ENCODE measurements around the gene ANO1. TPM values are rescaled to one million over a fixed set of nuclear protein-coding genes. Genes with fewer than 3 reads are reported as not detected.

ANO1 gene
- total RNA-seq, 1 experiment from 2014 or later: 10.9 TPM

GRCh38 chr11:70033711-70034070 is 44.4 kb upstream of the ANO1 start:
- no peak overlapping the region for H3K56ac ChIP-seq (ENCODE audit: insufficient read length, low read depth, low read length)
- no peak overlapping the region for H2BK20ac ChIP-seq (ENCODE audit: low read depth, low read length, poor library complexity, severe bottlenecking)
- no peak overlapping the region for H3K4me3 Mint-ChIP-seq
- DNase-seq: peak; percentile 3
- no peaks in the 10 kb centered on the region for H3K27me3 ChIP-seq (ENCODE audit: insufficient read depth, low read length)
- no peak overlapping the region for H4K5ac ChIP-seq (ENCODE audit: insufficient read length, low read depth, low read length)
- no peak overlapping the region for H4K8ac ChIP-seq (replicated peaks; ENCODE audit: insufficient read length, low read depth, low read length)
- no peak overlapping the region for H2BK15ac ChIP-seq (ENCODE audit: low read depth, low read length)
- H3K36me3 Mint-ChIP-seq (ENCODE audit: insufficient read depth in 1 of 3, low read depth in 3 of 3): peaks cover 7 to 12% (median 9%) of the 10 kb centered on the region in 3 experiments
- H2BK12ac ChIP-seq (ENCODE audit: insufficient read length, low read depth, low read length): no peak overlapping the region
- H3K4ac ChIP-seq (ENCODE audit: low read depth, low read length): no peak overlapping the region
- no peak overlapping the region for H2AK5ac ChIP-seq (ENCODE audit: insufficient read length, low read length)
- TF ChIP-seq, protein P1, sequence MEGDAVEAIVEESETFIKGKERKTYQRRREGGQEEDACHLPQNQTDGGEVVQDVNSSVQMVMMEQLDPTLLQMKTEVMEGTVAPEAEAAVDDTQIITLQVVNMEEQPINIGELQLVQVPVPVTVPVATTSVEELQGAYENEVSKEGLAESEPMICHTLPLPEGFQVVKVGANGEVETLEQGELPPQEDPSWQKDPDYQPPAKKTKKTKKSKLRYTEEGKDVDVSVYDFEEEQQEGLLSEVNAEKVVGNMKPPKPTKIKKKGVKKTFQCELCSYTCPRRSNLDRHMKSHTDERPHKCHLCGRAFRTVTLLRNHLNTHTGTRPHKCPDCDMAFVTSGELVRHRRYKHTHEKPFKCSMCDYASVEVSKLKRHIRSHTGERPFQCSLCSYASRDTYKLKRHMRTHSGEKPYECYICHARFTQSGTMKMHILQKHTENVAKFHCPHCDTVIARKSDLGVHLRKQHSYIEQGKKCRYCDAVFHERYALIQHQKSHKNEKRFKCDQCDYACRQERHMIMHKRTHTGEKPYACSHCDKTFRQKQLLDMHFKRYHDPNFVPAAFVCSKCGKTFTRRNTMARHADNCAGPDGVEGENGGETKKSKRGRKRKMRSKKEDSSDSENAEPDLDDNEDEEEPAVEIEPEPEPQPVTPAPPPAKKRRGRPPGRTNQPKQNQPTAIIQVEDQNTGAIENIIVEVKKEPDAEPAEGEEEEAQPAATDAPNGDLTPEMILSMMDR (conservative IDR thresholded peaks at IDR 0.05): no peak
- no peaks in the 10 kb centered on the region for H3K79me1 ChIP-seq (ENCODE audit: insufficient read depth, low read depth, low read length, poor library complexity, severe bottlenecking)
- H3T11ph ChIP-seq (ENCODE audit: low read length): no peak overlapping the region
- H3K27ac ChIP-seq (ENCODE audit: insufficient read length, low read depth, low read length): no peak overlapping the region
- H3K27me3 Mint-ChIP-seq (ENCODE audit: low read depth): peaks cover 45% of the 10 kb centered on the region
- H2AFZ ChIP-seq (ENCODE audit: low read length): no peak overlapping the region
- no peak overlapping the region for H3K18ac ChIP-seq (ENCODE audit: insufficient read length, low read depth, low read length)
- no peak overlapping the region for H3K23ac ChIP-seq (ENCODE audit: insufficient read length, low read depth, low read length)
- H3K4me1 Mint-ChIP-seq: peaks cover 10 to 11% of the 10 kb centered on the region in 2 experiments
- H2BK120ac ChIP-seq (ENCODE audit: low read depth, low read length, poor library complexity, severe bottlenecking): no peak overlapping the region
- no peak overlapping the region for H4K91ac ChIP-seq (ENCODE audit: insufficient read length, low read depth, low read length)
- H3K23me2 ChIP-seq (ENCODE audit: insufficient read length, low read depth, low read length, poor library complexity, severe bottlenecking): no peaks in the 10 kb centered on the region
- H3K27ac Mint-ChIP-seq: no peak overlapping the region
- no peak overlapping the region for H3K14ac ChIP-seq (ENCODE audit: insufficient read depth, low read length)
- peaks cover 14 to 15% of the 10 kb centered on the region in 2 experiments for H3K9me3 Mint-ChIP-seq
- H3K9me3 ChIP-seq (ENCODE audit: control insufficient read depth, low read depth, low read length): peaks cover 7% of the 10 kb centered on the region
- H3K9ac ChIP-seq (ENCODE audit: extremely low read depth, insufficient read length, low read length): no peak overlapping the region
- H2BK5ac ChIP-seq (ENCODE audit: insufficient read length, low read length): no peak overlapping the region
- H3K4me1 ChIP-seq (ENCODE audit: insufficient read depth, low read length): no peaks in the 10 kb centered on the region
- no peaks in the 10 kb centered on the region for H4K20me1 ChIP-seq (ENCODE audit: control insufficient read depth, insufficient read depth, insufficient read length)
- no peaks in the 10 kb centered on the region for H3K79me2 ChIP-seq (ENCODE audit: insufficient read depth, low read length)
- H3K4me2 ChIP-seq (ENCODE audit: insufficient read depth, insufficient read length, low read length): no peak overlapping the region
- no CpG with 5 or more reads among the region's 4 CpGs for WGBS (ENCODE audit: extremely low coverage, insufficient read length, low lambda C conversion rate)

Measured in H9 (cell line).